Measurements from ENCODE around the gene TTBK2. TPM values are rescaled to one million over a fixed set of nuclear protein-coding genes. Genes with fewer than 3 reads are reported as not detected.

The TTBK2 gene
- total and polyA plus RNA-seq, 10 of the 15 experiments (the other 5 are each of a cell fraction or from before 2014, with no cell fraction given): 0.66 to 9.1 (median 3.7) TPM

GRCh38 chr15:42854576-42854975 lies 66.0 kb downstream of the TTBK2 start (continued):
- TF ChIP-seq SKIL (IDR thresholded peaks at IDR 0.05; ENCODE audit: low read depth, poor library complexity, severe bottlenecking): no peak
- TF ChIP-seq PBX3 (IDR thresholded peaks at IDR 0.05; ENCODE audit: insufficient replicate concordance, low read depth, low read length): no peak
- TF ChIP-seq ATF3 (IDR thresholded peaks at IDR 0.05; ENCODE audit: borderline replicate concordance, extremely low read depth, low read depth, low read length): no peak
- TF ChIP-seq TCF3 (IDR thresholded peaks at IDR 0.05; ENCODE audit: borderline replicate concordance, insufficient read depth, low read depth, low read length): no peak
- no peak for TF ChIP-seq E4F1 (IDR thresholded peaks at IDR 0.05; ENCODE audit: borderline replicate concordance, partially characterized antibody)
- TF ChIP-seq NFIC (IDR thresholded peaks at IDR 0.05; ENCODE audit: low read depth, low read length): no peak
